IMR-90 (cell line): ENCODE results near the gene TMEM35A. TPM values are rescaled to one million over a fixed set of nuclear protein-coding genes. Genes with fewer than 3 reads are reported as not detected.
A peak's percentile ranks its signal among the peaks of the same experiment; 100 is the strongest.

Source experiments
- ATAC-seq: fragments of 200-7000 bp; cut with Tn5 transposase; 2 replicates; pipeline ENCODE4 v1.9.1; 2020; ENCODE audit warnings: low read depth, mild to moderate bottlenecking, moderate library complexity
- BruUV-seq: library from RNA; stranded (reverse); fragments of 400-500 nt; replicated peaks from 2 replicates; lab custom pipeline; 2021; lab: Mats Ljungman, UMichigan
- CTCF ChIA-PET: fragments of 300-600 bp; formaldehyde crosslinking; extraction: SDS; loops from one replicate; lab custom pipeline; 2021; ENCODE audit warnings: antibody characterized with exemption; lab: Yijun Ruan, JAX
- POLR2A ChIA-PET: fragments of 300-600 bp; sonication (Branson Sonifier 250); formaldehyde crosslinking; loops from one replicate; lab custom pipeline; 2022; ENCODE audit warnings: antibody characterized with exemption; ENCODE audit not compliant: unreplicated experiment; lab: Charles Lee
- DNase-seq: peaks from one replicate; pipeline ENCODE4 v3.0.0; 2013
- H2AFZ ChIP-seq: replicated peaks from 2 replicates; pipeline ENCODE3; 2013; ENCODE audit warnings: low read length, mild to moderate bottlenecking; ENCODE audit not compliant: poor library complexity
- H2AK5ac ChIP-seq: 2 replicates; pipeline ENCODE4 v1.6.1; 2013; ENCODE audit warnings: low read depth, low read length, inconsistent platforms
- H2AK9ac ChIP-seq: replicated peaks from 2 replicates; pipeline ENCODE3; 2013; ENCODE audit warnings: mild to moderate bottlenecking, low read depth, low read length, moderate library complexity; ENCODE audit not compliant: poor library complexity
- H2BK120ac ChIP-seq: 2 replicates; pipeline ENCODE4 v1.6.1; 2013; ENCODE audit warnings: low read depth, low read length, inconsistent platforms
- H2BK15ac ChIP-seq: 3 replicates; pipeline ENCODE4 v1.6.1; 2013; ENCODE audit warnings: low read depth, low read length, inconsistent platforms
- H2BK20ac ChIP-seq: 2 replicates; pipeline ENCODE4 v1.6.1; 2013; ENCODE audit warnings: low read depth, mild to moderate bottlenecking, inconsistent platforms, low read length, moderate library complexity
- H2BK5ac ChIP-seq: 2 replicates; pipeline ENCODE4 v1.6.1; 2013; ENCODE audit warnings: mild to moderate bottlenecking, low read depth, low read length, inconsistent platforms; ENCODE audit not compliant: poor library complexity, severe bottlenecking
- H3K14ac ChIP-seq: replicated peaks from 2 replicates; pipeline ENCODE4 v1.6.1; 2013; ENCODE audit warnings: low read depth, low read length, inconsistent platforms
- H3K18ac ChIP-seq: 2 replicates; pipeline ENCODE4 v1.6.1; 2013; ENCODE audit warnings: low read depth, low read length, control low read depth
- H3K23ac ChIP-seq: 2 replicates; pipeline ENCODE4 v1.6.1; 2013; ENCODE audit warnings: low read depth, low read length, inconsistent platforms
- H3K27ac ChIP-seq: 2 replicates; pipeline ENCODE4 v1.5.1; 2013; ENCODE audit warnings: mild to moderate bottlenecking, control low read depth, low read length; ENCODE audit not compliant: insufficient read depth
- H3K27me3 ChIP-seq: 2 replicates; pipeline ENCODE4 v1.6.1; 2013; ENCODE audit warnings: low read length; ENCODE audit not compliant: control insufficient read depth, insufficient read depth
- H3K36me3 ChIP-seq: 2 replicates; pipeline ENCODE4 v1.6.1; 2013; ENCODE audit warnings: low read length, mixed read lengths; ENCODE audit not compliant: control insufficient read depth, insufficient read depth
- H3K4ac ChIP-seq: 2 replicates; pipeline ENCODE4 v1.6.1; 2013; ENCODE audit warnings: low read depth, low read length, inconsistent platforms
- H3K4me1 ChIP-seq: 2 replicates; pipeline ENCODE4 v1.6.1; 2013; ENCODE audit warnings: low read length, mixed read lengths; ENCODE audit not compliant: control insufficient read depth, insufficient read depth
- H3K4me2 ChIP-seq: 2 replicates; pipeline ENCODE4 v1.6.1; 2013; ENCODE audit warnings: low read depth, mild to moderate bottlenecking, control low read depth, low read length, moderate library complexity
- H3K4me3 ChIP-seq: 2 replicates; pipeline ENCODE4 v1.5.1; 2013; ENCODE audit warnings: low read depth, mild to moderate bottlenecking, control low read depth, low read length, moderate library complexity; ENCODE audit not compliant: insufficient read depth
- H3K56ac ChIP-seq: 2 replicates; pipeline ENCODE4 v1.6.1; 2013; ENCODE audit warnings: low read length, inconsistent platforms; ENCODE audit not compliant: insufficient read depth; ENCODE audit errors: extremely low read depth
- H3K79me1 ChIP-seq, 2 experiments: 2 replicates each; pipeline ENCODE4 v1.6.1; 2013; ENCODE audit warnings: low read length in 2 of 2, inconsistent platforms in 1 of 2, low read depth in 1 of 2
- H3K9ac ChIP-seq: 2 replicates; pipeline ENCODE4 v1.6.1; 2013; ENCODE audit warnings: low read depth, low read length, control low read depth
- H3K9me1 ChIP-seq: 2 replicates; pipeline ENCODE4 v1.6.1; 2013; ENCODE audit warnings: low read length, inconsistent platforms; ENCODE audit not compliant: insufficient read depth
- H3K9me3 ChIP-seq: 2 replicates; pipeline ENCODE4 v1.6.1; 2013; ENCODE audit warnings: low read length; ENCODE audit not compliant: control insufficient read depth, insufficient read depth
- H4K20me1 ChIP-seq: 2 replicates; pipeline ENCODE4 v1.6.1; 2013; ENCODE audit warnings: low read length, inconsistent platforms; ENCODE audit not compliant: insufficient read depth
- H4K5ac ChIP-seq: 2 replicates; pipeline ENCODE4 v1.6.1; 2013; ENCODE audit warnings: mild to moderate bottlenecking, low read depth, low read length, control low read depth
- H4K8ac ChIP-seq, 2 experiments: 2 replicates each; pipeline ENCODE4 v1.6.1; 2013; ENCODE audit warnings: low read depth in 2 of 2, low read length in 2 of 2, control low read depth in 1 of 2, inconsistent platforms in 1 of 2
- H4K91ac ChIP-seq: 2 replicates; pipeline ENCODE4 v1.6.1; 2013; ENCODE audit warnings: low read depth, low read length, inconsistent platforms; ENCODE audit not compliant: insufficient read depth
- POLR2A ChIP-seq: IDR thresholded peaks from 2 replicates; pipeline ENCODE4 v1.6.1; 2012; ENCODE audit warnings: mild to moderate bottlenecking, low read depth, low read length
- WGBS, 2 experiments: methylation state at CpG; one replicate each; pipeline versions ENCODE4 v1.1.5 to v1.1.7; 2013; ENCODE audit warnings: missing lambda C conversion rate in 2 of 2; ENCODE audit not compliant: insufficient read length in 1 of 2; ENCODE audit errors: extremely low coverage in 2 of 2; 5-methylcytosine and 5-hydroxymethylcytosine counted together
- dilution Hi-C: fragments of 300-500 bp; cut with HindIII; formaldehyde crosslinking; loops from one replicate; pipeline ENCODE4 v1.14.3; 2018; ENCODE audit warnings: low sequenced_read_pairs; ENCODE audit not compliant: unreplicated experiment
- in situ Hi-C: fragments of 300-500 bp; cut with MboI; formaldehyde crosslinking; loops from 3 replicates; pipeline ENCODE4 v1.14.3; 2019; ENCODE audit warnings: low sequenced_read_pairs, inconsistent platforms, mixed read lengths
- intact Hi-C: fragments of 100-400 bp; cut with micrococcal nuclease; formaldehyde crosslinking; loops from 2 replicates; pipeline ENCODE4 v1.10.0; 2022
- polyA plus RNA-seq, 3 experiments: library from polyadenylated mRNA; depleted of rRNA; stranded (reverse); fragments of >200 nt; gene quantifications; 2 replicates each; pipeline ENCODE4 v1.2.3, GENCODE V29; 2012; ENCODE audit warnings: low replicate concordance in 1 of 3
- total RNA-seq: library from RNA; depleted of rRNA; stranded (reverse); fragments of >200 nt; gene quantifications from 2 replicates; pipeline ENCODE4 v1.2.3, GENCODE V29; 2012; rRNA removed
- TF ChIP-seq, protein P1 (sequence below): conservative IDR thresholded peaks from 2 replicates; pipeline ENCODE4 v1.5.1; 2012; ENCODE audit warnings: mild to moderate bottlenecking, low read depth, low read length, improper control_type of control experiment

TMEM35A gene
- total and polyA plus RNA-seq, 2 of the 4 experiments (the other 2 are of a cell fraction) = 11.3 to 14.2 TPM

DNA sequence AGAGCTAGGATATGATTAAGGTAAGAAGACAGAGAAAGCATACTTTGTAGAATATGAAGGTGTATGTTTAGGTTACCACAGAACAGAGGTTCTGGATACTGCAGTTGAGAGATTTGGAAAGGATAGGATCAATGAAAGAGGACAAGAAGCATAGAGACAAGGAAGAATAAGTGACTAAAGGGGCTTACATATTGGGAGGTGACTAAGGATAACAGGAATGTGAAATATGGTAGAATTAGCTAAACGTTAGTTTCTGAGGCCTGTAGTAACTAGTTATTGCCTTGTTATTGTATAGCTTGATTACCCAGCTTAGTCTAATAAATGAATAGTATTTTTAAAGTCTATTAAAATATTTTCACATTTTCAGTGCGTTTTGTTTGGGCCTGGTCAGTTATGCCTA is 57.6 kb downstream of the TMEM35A start:
- H2BK15ac ChIP-seq = no peak overlapping the region
- POLR2A ChIA-PET = no interaction called here
- ATAC-seq (peak; percentile 53), DNase-seq (peak; percentile 32)
- no peak overlapping the region for H4K8ac ChIP-seq
- H3K9me1 ChIP-seq = no peaks in the 10 kb centered on the region
- H3K23ac ChIP-seq = no peak overlapping the region
- no peak overlapping the region for H2BK5ac ChIP-seq
- H4K20me1 ChIP-seq = no peaks in the 10 kb centered on the region
- CTCF ChIA-PET = no interaction called here
- H3K4me2 ChIP-seq = no peak overlapping the region
- H3K56ac ChIP-seq = no peak overlapping the region
- H2AK5ac ChIP-seq = no peak overlapping the region
- H3K4ac ChIP-seq = no peak overlapping the region
- no peak overlapping the region for H2AFZ ChIP-seq
- no peaks in the 10 kb centered on the region for H3K9me3 ChIP-seq
- H3K9ac ChIP-seq = no peak overlapping the region
- no TSS peak for BruUV-seq
- no peak overlapping the region for H2AK9ac ChIP-seq
- no peak for TF ChIP-seq POLR2A
- TF ChIP-seq, protein P1, sequence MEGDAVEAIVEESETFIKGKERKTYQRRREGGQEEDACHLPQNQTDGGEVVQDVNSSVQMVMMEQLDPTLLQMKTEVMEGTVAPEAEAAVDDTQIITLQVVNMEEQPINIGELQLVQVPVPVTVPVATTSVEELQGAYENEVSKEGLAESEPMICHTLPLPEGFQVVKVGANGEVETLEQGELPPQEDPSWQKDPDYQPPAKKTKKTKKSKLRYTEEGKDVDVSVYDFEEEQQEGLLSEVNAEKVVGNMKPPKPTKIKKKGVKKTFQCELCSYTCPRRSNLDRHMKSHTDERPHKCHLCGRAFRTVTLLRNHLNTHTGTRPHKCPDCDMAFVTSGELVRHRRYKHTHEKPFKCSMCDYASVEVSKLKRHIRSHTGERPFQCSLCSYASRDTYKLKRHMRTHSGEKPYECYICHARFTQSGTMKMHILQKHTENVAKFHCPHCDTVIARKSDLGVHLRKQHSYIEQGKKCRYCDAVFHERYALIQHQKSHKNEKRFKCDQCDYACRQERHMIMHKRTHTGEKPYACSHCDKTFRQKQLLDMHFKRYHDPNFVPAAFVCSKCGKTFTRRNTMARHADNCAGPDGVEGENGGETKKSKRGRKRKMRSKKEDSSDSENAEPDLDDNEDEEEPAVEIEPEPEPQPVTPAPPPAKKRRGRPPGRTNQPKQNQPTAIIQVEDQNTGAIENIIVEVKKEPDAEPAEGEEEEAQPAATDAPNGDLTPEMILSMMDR = no peak
- H3K36me3 ChIP-seq = no peaks in the 10 kb centered on the region
- no peak overlapping the region for H3K18ac ChIP-seq
- no peak overlapping the region for H4K91ac ChIP-seq
- peak overlapping the region; percentile 55; the same call in 1 of the 2 replicates for H2BK20ac ChIP-seq
- H3K27ac ChIP-seq = no peak overlapping the region
- H2BK120ac ChIP-seq = no peak overlapping the region
- H4K5ac ChIP-seq = no peak overlapping the region
- no peak overlapping the region for H3K14ac ChIP-seq
- H3K27me3 ChIP-seq = no peaks in the 10 kb centered on the region
- dilution Hi-C loops (no loop called here), in situ Hi-C loops (no loop called here), intact Hi-C loops (no loop called here)
- H3K79me1 ChIP-seq = no peaks in the 10 kb centered on the region
- no CpG with 5 or more reads among the region's 2 CpGs for WGBS, 2 experiments
- no peak overlapping the region for H3K4me3 ChIP-seq
- H3K4me1 ChIP-seq = no peaks in the 10 kb centered on the region

Other genes starting within 250 kb of the TMEM35A start
- not detected in 2 replicates for gene NOX1, start 204.5 kb upstream of the TMEM35A start, total RNA-seq
- 0.04 TPM in 1 of 2 replicates, not detected in the other for gene NOX1, start 204.5 kb upstream of the TMEM35A start, polyA plus RNA-seq (2012; rRNA removed)
- 0.83 and 0.90 TPM in 2 replicates for gene XKRX, start 150.0 kb upstream of the TMEM35A start, total RNA-seq
- gene XKRX, start 150.0 kb upstream of the TMEM35A start, polyA plus RNA-seq (2012; rRNA removed) = 0.26 and 0.39 TPM in 2 replicates
- gene ARL13A, start 109.2 kb upstream of the TMEM35A start, total RNA-seq = not detected in 2 replicates
- not detected in 2 replicates for gene ARL13A, start 109.2 kb upstream of the TMEM35A start, polyA plus RNA-seq (2012; rRNA removed)
- gene TRMT2B, start 26.8 kb upstream of the TMEM35A start, total RNA-seq = 10.8 and 13.4 TPM in 2 replicates
- gene TRMT2B, start 26.8 kb upstream of the TMEM35A start, polyA plus RNA-seq (2012; rRNA removed) = 6.5 and 7.7 TPM in 2 replicates
- gene CENPI, start 19.3 kb downstream of the TMEM35A start, total RNA-seq = 24.2 and 25.8 TPM in 2 replicates
- 4.8 and 5.5 TPM in 2 replicates for gene CENPI, start 19.3 kb downstream of the TMEM35A start, polyA plus RNA-seq (2012; rRNA removed)
- gene DRP2, start 140.9 kb downstream of the TMEM35A start, total RNA-seq = 6.9 and 7.0 TPM in 2 replicates
- 6.4 and 7.9 TPM in 2 replicates for gene DRP2, start 140.9 kb downstream of the TMEM35A start, polyA plus RNA-seq (2012; rRNA removed)
- 0.18 and 0.28 TPM in 2 replicates for gene TAF7L, start 212.5 kb downstream of the TMEM35A start, total RNA-seq
- gene TAF7L, start 212.5 kb downstream of the TMEM35A start, polyA plus RNA-seq (2012; rRNA removed) = 0.22 TPM in 2 replicates